Neural crest cell (in vitro differentiated cells): ENCODE data around the gene PRRC2B. TPM values are rescaled to one million over a fixed set of nuclear protein-coding genes. Genes with fewer than 3 reads are reported as not detected.
A peak's percentile ranks its signal among the peaks of the same experiment; 100 is the strongest.

Experiments used
- DNase-seq: peaks from one replicate; pipeline ENCODE4 v3.0.0; 2021; ENCODE audit warnings: low read depth, mixed read lengths, low spot score
- H3K27ac Mint-ChIP-seq: one replicate; pipeline ENCODE4 v1.8.0; 2021; ENCODE audit warnings: mild to moderate bottlenecking, mixed read lengths; ENCODE audit not compliant: unreplicated experiment
- H3K27me3 Mint-ChIP-seq: 2 replicates; pipeline ENCODE4 v1.8.0; 2021; ENCODE audit warnings: low read depth, mild to moderate bottlenecking, mixed read lengths
- H3K36me3 Mint-ChIP-seq: 2 replicates; pipeline ENCODE4 v1.8.0; 2021; ENCODE audit warnings: low read depth, mild to moderate bottlenecking, mixed read lengths
- H3K4me1 Mint-ChIP-seq: 2 replicates; pipeline ENCODE4 v1.8.0; 2021; ENCODE audit warnings: mixed read lengths
- H3K4me3 Mint-ChIP-seq: one replicate; pipeline ENCODE4 v1.8.0; 2021; ENCODE audit warnings: mild to moderate bottlenecking, mixed read lengths
- H3K9me3 Mint-ChIP-seq: 2 replicates; pipeline ENCODE4 v1.8.0; 2021; ENCODE audit warnings: mixed read lengths
- total RNA-seq: library from RNA; stranded (reverse); gene quantifications from 2 replicates; pipeline ENCODE4 v1.2.1, GENCODE V29; 2021
- TF ChIP-seq, protein P1 (sequence below): fragments of 200-600 bp; sonication (generic); conservative IDR thresholded peaks from 2 replicates; pipeline ENCODE4 v1.5.0; 2021; ENCODE audit warnings: antibody characterized with exemption, mild to moderate bottlenecking

PRRC2B gene
- total RNA-seq, 1 donor from 2014 or later, result 349 TPM

DNA sequence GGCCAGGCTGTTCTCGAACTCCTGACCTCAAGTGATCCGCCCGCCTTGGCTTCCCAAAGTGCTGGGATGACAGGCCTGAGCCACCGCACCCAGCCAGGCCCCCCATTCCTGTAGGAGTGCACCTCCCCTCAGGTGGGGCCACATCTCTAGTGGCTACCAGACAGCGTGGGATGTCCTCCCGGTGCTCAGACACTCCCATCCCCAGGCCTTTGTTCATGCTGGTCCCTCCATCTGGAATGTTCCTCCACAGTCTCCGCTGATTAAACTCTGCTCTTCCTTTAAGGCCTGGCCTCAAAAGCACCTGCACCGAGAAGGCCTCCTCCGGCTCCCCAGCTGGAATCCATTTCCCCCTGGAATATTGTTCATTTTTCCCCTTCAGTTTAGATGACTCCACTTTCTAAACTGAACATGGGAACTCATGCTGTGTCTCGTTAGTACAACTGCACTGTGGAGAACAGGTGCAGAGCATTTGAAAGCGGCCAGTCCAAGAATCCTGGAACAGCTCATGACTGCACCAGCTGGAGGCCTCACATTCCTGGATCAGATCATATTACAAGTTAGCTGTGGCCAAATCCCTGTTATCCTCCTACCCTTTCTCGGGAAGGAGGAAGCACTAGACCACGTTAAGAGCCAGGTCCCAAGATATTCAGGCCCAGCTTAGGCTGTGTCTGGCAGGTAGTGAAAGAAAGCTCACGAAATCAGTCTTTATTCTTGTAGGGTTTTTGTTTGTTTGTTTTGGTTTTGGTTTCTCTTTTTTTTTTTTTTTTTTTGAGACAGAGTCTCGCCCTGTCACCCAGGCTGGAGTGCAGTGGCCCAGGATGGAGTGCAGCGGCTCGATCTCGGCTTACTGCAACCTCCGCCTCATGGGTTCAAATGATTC lies 10.8 kb upstream of the PRRC2B start:
- Mint-ChIP-seq H3K27ac (peak overlapping the region; percentile 91), H3K4me3 (peak overlapping the region; percentile 61), H3K4me1 (peaks cover 8% of the 10 kb centered on the region), H3K9me3 (no peaks in the 10 kb centered on the region), H3K27me3 (no peaks in the 10 kb centered on the region), H3K36me3 (no peaks in the 10 kb centered on the region)
- TF ChIP-seq, protein P1, sequence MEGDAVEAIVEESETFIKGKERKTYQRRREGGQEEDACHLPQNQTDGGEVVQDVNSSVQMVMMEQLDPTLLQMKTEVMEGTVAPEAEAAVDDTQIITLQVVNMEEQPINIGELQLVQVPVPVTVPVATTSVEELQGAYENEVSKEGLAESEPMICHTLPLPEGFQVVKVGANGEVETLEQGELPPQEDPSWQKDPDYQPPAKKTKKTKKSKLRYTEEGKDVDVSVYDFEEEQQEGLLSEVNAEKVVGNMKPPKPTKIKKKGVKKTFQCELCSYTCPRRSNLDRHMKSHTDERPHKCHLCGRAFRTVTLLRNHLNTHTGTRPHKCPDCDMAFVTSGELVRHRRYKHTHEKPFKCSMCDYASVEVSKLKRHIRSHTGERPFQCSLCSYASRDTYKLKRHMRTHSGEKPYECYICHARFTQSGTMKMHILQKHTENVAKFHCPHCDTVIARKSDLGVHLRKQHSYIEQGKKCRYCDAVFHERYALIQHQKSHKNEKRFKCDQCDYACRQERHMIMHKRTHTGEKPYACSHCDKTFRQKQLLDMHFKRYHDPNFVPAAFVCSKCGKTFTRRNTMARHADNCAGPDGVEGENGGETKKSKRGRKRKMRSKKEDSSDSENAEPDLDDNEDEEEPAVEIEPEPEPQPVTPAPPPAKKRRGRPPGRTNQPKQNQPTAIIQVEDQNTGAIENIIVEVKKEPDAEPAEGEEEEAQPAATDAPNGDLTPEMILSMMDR, result no peak
- DNase-seq, result no peak

DNA sequence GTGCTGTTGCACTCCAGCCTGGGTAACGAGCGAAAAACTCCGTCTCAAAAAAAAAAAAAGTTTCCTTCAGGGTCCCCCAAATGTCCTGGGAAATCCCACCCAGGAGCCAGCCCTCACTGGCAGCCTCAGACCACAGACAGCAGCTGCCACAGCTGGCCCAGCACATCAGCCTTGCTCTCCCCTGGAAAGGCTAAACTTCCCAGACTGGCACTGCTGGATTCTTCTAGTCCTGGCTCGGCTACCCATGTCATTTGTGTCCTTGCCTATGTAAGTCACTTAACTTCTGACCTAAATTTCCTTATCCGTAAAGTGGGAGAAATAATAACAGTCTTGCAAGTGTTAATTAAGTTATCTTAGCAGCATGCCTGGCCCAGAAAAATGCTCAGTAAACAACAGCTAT lies 8.6 kb upstream of the PRRC2B start:
- TF ChIP-seq, protein P1, result no peak
- Mint-ChIP-seq H3K36me3 (no peaks in the 10 kb centered on the region), H3K4me3 (no peak overlapping the region), H3K27me3 (no peaks in the 10 kb centered on the region), H3K9me3 (no peaks in the 10 kb centered on the region), H3K27ac (no peak overlapping the region), H3K4me1 (peaks cover 8% of the 10 kb centered on the region)
- DNase-seq, result no peak

DNA sequence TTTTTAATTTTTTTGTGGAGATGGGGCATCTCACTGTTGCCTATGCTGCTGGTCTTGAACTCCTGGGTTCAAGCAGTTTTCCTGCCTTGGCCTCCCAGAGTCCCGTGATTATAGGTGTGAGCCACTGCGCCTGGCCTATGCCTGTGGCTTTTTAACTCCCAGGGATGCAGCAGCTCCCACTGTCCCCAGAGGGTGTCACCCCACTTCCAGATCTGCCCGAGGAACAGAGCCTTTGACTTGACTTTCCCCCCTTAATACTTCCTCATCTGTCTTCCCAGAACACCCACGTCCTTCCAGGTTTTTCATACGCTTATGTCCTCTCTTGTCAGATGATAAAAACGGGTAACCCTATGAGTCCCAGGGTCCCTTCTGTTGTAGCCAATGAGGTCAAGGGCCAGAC lies 7.6 kb upstream of the PRRC2B start:
- TF ChIP-seq, protein P1, result no peak
- Mint-ChIP-seq H3K9me3 (no peaks in the 10 kb centered on the region), H3K4me1 (peaks cover 12% of the 10 kb centered on the region), H3K27ac (peak overlapping the region; percentile 12), H3K36me3 (no peaks in the 10 kb centered on the region), H3K4me3 (no peak overlapping the region), H3K27me3 (no peaks in the 10 kb centered on the region)
- DNase-seq, result no peak

DNA sequence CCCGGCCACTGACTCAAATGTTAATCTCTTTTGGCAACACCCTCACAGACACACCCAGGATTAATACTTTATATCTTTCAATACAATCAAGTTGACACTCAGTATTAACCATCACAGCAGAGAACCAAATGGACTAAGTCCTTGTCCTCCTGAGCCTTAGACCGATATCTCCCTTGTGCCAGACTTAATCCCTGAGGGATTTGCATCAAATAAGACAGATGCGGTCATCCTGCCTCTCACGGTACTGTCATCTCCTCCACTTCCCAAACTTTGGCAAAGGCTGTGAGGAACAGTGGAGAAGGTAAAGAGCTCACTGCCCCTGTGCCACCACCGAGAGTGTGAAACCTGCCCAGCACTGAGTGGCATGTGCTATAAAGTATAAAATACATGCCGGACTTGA lies 6.5 kb upstream of the PRRC2B start:
- no peak overlapping the region for H3K27ac Mint-ChIP-seq
- no peaks in the 10 kb centered on the region for H3K36me3 Mint-ChIP-seq
- TF ChIP-seq, protein P1, result no peak
- H3K4me3 Mint-ChIP-seq, result no peak overlapping the region
- H3K27me3 Mint-ChIP-seq, result no peaks in the 10 kb centered on the region
- no peaks in the 10 kb centered on the region for H3K9me3 Mint-ChIP-seq
- DNase-seq, result no peak
- peaks cover 15% of the 10 kb centered on the region for H3K4me1 Mint-ChIP-seq

DNA sequence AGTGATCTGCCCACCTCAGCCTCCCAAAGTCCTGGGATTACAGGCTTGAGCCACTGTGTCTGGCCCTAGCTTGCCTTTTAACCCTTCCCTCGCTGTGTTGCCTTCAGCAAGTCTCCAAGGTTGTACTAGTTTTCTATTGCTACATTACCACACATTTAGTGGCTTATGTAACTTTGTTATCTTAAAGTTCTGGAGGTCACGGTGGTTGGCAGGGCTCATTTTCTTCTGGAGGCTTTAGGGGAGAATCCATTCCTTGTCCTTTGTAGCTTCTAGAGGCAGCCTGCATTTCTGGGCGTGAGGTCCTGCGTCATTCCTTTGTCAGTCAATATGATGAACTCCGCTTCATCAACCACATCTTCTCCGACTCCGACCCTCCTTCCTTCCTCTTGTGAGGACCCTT lies 2.9 kb upstream of the PRRC2B start:
- no peaks in the 10 kb centered on the region for H3K27me3 Mint-ChIP-seq
- peak overlapping the region; percentile 42 for H3K4me3 Mint-ChIP-seq
- H3K27ac Mint-ChIP-seq, result no peak overlapping the region

More for the DNA sequence above, 2.9 kb upstream of the PRRC2B start:
- TF ChIP-seq, protein P1, result no peak
- Mint-ChIP-seq H3K9me3 (no peaks in the 10 kb centered on the region), H3K4me1 (peaks cover 32% of the 10 kb centered on the region), H3K36me3 (peaks cover 5% of the 10 kb centered on the region)
- no peak for DNase-seq
